HG03378 (cell line): ENCODE results near the gene GATAD1.
"Not testable (repeated sequence)": the region's sequence is repeated elsewhere in the genome, so short reads cannot be mapped to it uniquely, and the experiment has no call there.

ENCODE experiments used
- ATAC-seq: cut with Tn5 transposase; IDR thresholded peaks from one replicate; pipeline ENCODE4 v1.9.1; 2021; ENCODE audit warnings: mild to moderate bottlenecking, moderate library complexity; ENCODE audit not compliant: unreplicated experiment

The GATAD1 gene

GRCh38 chr7:92479146-92479545 is 31.9 kb downstream of the GATAD1 start:
- not testable (repeated sequence) for ATAC-seq

- ATAC-seq, result not testable (repeated sequence)
These were observed 36.3 kb downstream of the GATAD1 start for GRCh38 chr7:92483624-92484023.

GRCh38 chr7:92484226-92484625 is 36.9 kb downstream of the GATAD1 start:
- ATAC-seq, result not testable (repeated sequence)

DNA sequence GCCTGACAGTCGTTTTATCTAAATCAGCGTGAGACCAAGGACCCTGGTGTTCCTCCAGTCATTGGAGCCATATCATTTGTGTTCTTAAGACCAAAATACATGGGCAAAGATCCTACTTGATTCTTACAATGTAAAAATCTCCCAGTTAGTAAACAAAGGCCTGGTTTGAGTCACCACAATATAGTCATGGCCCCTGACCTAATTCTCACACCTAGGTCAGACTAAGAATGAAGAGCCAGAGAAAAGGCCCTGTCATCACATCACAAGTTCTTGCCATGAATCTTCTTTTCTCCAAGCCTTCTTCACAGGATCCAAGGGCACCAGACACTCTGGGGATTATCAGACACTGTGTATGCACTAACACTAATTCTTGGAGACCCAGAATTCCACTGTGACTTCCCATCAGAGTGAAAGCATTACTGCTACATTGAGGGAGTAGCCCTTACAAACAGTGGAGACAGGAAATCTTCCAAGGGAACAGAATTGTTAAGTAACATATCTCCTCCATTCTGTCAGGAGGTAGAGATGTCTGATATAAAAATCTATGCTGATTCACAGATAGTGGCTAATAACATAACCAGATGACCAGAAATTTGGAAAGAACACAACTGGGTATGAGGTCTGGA is 38.1 kb downstream of the GATAD1 start:
- ATAC-seq, result no peak

DNA sequence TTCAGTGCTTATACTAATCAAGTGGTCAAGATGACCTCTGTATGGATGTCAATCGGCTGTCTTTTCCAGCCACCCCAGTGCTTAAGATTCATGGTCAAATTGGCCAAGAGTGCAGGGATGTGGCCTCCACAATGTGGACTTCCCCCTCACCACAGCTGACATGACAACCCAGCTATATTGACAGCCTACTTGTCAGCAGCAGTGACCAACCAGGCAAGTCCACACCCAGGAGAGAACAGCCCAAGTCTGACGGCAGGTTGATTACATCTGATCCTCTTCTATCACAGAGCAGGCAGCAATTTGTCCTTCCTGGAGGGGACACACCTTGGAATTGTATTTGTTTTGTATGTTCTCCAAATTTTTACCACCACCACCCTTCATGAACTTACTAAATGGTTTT is 38.7 kb downstream of the GATAD1 start:
- ATAC-seq, result no peak

- no peak for ATAC-seq
These were observed 40.5 kb downstream of the GATAD1 start for GRCh38 chr7:92487804-92488203.

- no peak for ATAC-seq
These were observed 42.4 kb downstream of the GATAD1 start for GRCh38 chr7:92489634-92490033.

GRCh38 chr7:92496876-92497275 is 49.6 kb downstream of the GATAD1 start:
- ATAC-seq, result no peak

DNA sequence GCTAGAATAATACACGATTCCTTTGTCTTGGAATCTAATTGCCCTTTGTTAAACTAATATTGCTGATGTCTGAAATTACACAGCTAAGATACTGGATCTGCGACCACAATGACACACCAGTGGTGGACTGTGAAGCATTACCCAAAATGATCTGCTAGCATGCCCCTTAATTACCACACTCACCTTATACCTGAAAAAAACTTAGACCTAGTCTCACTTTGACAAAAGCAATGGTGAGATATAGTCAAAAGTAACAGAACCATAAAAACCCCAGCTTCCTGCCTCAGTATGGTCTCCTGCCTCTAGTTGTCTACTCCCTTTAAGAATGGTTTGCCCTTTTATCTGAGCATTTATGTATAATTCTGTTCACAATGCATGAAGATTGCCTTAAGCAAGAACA is 51.3 kb downstream of the GATAD1 start:
- no peak for ATAC-seq

- no peak for ATAC-seq
These were observed 56.5 kb downstream of the GATAD1 start for GRCh38 chr7:92503767-92504166.

DNA sequence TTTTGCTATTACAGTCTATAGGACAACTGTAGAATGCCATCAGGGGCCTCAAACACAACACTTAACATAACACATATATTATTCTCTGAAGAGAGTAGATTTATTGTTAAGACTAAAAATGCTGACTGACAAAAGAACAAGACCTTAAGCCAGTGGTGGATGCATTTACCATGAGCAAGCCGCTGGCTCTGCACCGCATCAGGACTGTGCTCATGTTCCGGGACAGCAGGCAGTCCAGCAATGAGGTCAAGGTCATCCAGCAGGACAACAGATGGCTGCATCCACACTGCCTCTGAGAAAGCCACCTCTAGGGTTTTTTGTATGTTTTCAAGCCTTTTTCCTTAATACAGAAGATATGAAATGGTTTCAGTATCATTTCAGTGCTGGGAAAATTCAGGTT is 57.3 kb downstream of the GATAD1 start:
- no peak for ATAC-seq

GRCh38 chr7:92506363-92506762 is 59.1 kb downstream of the GATAD1 start:
- ATAC-seq, result no peak

DNA sequence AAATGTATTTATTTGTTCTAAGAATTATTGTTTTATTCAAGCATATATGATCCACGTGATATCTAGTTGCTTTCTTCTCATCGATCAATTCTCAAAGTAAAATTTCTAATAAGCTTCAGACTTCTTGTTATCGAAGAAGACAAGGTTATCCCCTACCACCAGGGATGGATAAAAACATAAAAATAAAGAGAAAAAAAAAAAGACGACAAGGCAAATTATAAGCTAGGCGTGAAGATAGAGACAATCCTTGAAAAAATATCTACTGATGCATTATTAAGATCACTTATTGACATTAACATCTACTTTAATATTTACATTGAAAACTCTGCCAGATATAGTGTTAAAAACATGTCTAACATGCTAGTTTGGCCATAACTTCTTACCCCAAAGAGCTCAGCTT is 61.7 kb downstream of the GATAD1 start:
- ATAC-seq, result no peak
